HEK293T (cell line): ENCODE data around the gene ODF2L.

Experiments
- BHLHE40 ChIP-seq: fragments of 450-650 bp; IDR thresholded peaks from 2 replicates; pipeline ENCODE4 v1.6.1; 2016; ENCODE audit warnings: mild to moderate bottlenecking, moderate library complexity, borderline replicate concordance
- FOXK2 ChIP-seq: fragments of 450-650 bp; IDR thresholded peaks from 2 replicates; pipeline ENCODE4 v1.6.1; 2016; ENCODE audit warnings: mild to moderate bottlenecking
- FOXM1 ChIP-seq: fragments of 450-650 bp; IDR thresholded peaks from 2 replicates; pipeline ENCODE4 v1.6.1; 2017; ENCODE audit warnings: mild to moderate bottlenecking, borderline replicate concordance
- NFRKB ChIP-seq: fragments of 450-650 bp; IDR thresholded peaks from 2 replicates; pipeline ENCODE4 v1.6.1; 2016; ENCODE audit warnings: mild to moderate bottlenecking, moderate library complexity
- PKNOX1 ChIP-seq: fragments of 450-650 bp; IDR thresholded peaks from 2 replicates; pipeline ENCODE4 v1.6.1; 2016
- SUZ12 ChIP-seq: fragments of 450-650 bp; IDR thresholded peaks from 2 replicates; pipeline ENCODE4 v1.6.1; 2016; ENCODE audit warnings: mild to moderate bottlenecking

- TF ChIP-seq PKNOX1: no peak
- no peak for TF ChIP-seq SUZ12
- TF ChIP-seq NFRKB: no peak
- TF ChIP-seq BHLHE40: no peak
- TF ChIP-seq FOXM1: no peak
- TF ChIP-seq FOXK2: no peak
Measured at GRCh38 chr1:86436041-86436440, 39.9 kb upstream of the ODF2L start.
